ENCODE results near the gene OR2T35.
"Not testable (repeated sequence)": the region's sequence is repeated elsewhere in the genome, so short reads cannot be mapped to it uniquely, and the experiment has no call there.

DNA sequence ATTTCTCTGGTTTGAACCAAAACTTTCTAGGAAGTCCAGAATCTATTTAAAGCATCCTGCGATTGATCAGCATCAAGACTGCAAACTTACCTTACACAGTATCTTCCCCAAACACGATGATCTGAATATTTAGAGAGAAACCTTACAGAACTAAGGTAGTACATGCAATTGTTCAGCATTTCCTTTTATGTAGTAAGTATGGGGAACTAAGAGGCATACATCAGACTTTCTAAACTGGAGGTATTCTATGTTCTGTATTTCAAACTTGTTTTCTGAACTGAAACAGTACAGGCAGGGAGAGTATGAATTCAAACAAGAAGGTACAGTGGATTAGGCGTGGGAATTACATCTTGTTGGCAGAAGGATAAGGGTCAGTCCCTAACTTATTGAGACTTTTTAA, 10.3 kb upstream of the OR2T35 start, which contains the start of gene OR2T27:
- TF ChIP-seq, protein P1, sequence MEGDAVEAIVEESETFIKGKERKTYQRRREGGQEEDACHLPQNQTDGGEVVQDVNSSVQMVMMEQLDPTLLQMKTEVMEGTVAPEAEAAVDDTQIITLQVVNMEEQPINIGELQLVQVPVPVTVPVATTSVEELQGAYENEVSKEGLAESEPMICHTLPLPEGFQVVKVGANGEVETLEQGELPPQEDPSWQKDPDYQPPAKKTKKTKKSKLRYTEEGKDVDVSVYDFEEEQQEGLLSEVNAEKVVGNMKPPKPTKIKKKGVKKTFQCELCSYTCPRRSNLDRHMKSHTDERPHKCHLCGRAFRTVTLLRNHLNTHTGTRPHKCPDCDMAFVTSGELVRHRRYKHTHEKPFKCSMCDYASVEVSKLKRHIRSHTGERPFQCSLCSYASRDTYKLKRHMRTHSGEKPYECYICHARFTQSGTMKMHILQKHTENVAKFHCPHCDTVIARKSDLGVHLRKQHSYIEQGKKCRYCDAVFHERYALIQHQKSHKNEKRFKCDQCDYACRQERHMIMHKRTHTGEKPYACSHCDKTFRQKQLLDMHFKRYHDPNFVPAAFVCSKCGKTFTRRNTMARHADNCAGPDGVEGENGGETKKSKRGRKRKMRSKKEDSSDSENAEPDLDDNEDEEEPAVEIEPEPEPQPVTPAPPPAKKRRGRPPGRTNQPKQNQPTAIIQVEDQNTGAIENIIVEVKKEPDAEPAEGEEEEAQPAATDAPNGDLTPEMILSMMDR (IDR thresholded peaks at IDR 0.05) = not testable (repeated sequence)
- TF ChIP-seq POLR2A (IDR thresholded peaks at IDR 0.05) = not testable (repeated sequence)

All from body of pancreas (tissue), 4 donors.